HUDEP-2 (cell line): ENCODE results near the gene ADAM23.
"Not testable (repeated sequence)": the region's sequence is repeated elsewhere in the genome, so short reads cannot be mapped to it uniquely, and the experiment has no call there.

Experiments used
- DNase-seq, 76 experiments: peaks; one replicate each; lab custom pipeline; 2025; ENCODE audit not compliant: unreplicated experiment in 76 of 76; lab: John Stamatoyannopoulos, UW

Gene ADAM23, protein sequence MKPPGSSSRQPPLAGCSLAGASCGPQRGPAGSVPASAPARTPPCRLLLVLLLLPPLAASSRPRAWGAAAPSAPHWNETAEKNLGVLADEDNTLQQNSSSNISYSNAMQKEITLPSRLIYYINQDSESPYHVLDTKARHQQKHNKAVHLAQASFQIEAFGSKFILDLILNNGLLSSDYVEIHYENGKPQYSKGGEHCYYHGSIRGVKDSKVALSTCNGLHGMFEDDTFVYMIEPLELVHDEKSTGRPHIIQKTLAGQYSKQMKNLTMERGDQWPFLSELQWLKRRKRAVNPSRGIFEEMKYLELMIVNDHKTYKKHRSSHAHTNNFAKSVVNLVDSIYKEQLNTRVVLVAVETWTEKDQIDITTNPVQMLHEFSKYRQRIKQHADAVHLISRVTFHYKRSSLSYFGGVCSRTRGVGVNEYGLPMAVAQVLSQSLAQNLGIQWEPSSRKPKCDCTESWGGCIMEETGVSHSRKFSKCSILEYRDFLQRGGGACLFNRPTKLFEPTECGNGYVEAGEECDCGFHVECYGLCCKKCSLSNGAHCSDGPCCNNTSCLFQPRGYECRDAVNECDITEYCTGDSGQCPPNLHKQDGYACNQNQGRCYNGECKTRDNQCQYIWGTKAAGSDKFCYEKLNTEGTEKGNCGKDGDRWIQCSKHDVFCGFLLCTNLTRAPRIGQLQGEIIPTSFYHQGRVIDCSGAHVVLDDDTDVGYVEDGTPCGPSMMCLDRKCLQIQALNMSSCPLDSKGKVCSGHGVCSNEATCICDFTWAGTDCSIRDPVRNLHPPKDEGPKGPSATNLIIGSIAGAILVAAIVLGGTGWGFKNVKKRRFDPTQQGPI

DNA sequence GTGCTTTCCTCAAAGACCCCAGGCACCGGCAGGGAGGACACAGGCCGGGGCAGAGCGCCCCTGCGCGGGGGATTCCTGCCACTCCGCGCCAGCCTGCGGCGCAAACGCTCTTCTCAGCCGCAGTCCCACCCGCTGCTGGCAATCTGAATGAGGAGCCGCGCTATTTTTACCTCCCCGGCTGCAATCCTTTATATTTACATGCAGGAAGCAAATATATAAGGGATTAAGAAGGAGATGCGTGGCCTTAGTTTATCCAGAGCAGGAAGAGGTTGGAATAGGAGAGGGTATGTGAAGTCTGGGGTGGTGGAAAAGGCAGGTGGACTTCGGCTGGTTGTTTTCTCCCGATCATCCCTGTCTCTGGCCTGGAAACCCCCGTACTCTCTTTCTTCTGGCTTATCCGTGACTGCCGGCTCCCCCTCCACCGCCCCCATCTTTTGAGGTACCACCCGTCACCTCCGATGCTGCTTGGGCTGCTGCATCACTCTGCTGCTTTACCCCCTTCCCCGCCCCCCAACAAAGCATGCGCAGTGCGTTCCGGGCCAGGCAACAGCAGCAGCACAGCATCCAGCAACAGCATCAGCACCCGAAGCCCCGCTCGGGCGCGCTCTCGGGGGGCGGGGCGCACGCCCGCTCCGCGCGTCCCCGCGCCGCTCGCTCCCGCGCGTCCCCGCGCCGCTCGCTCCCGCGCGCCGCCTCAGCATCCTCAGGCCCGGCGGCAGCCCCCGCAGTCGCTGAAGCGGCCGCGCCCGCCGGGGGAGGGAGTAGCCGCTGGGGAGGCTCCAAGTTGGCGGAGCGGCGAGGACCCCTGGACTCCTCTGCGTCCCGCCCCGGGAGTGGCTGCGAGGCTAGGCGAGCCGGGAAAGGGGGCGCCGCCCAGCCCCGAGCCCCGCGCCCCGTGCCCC is at the start of gene ADAM23:
ADAM23 (plus strand) TSS at position 700 of the 902 bp plus-strand sequence. CDS start 335 bp downstream, outside the sequence.
- peak in 2 of 76 experiments; percentile 1 to 3 for DNase-seq

DNA sequence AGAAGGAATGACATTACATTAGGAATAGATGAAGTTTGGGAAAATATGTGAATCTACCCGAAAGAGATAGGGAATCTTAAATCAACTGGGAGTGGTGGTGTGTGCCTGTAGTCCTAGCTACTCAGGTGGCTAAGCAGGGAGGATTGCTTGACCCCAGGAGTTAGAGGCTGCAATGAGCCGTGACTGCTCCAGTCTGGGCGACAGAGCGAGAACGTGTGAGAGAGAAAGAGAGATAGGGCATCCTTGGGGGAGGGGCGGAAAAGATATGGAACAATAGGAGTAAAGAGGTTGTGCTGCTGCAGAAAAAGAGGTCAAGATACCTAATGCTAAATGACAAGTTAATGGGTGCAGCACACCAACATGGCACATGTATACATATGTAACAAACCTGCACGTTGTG is 47.1 kb upstream of the ADAM23 start:
- DNase-seq = no peak

DNA sequence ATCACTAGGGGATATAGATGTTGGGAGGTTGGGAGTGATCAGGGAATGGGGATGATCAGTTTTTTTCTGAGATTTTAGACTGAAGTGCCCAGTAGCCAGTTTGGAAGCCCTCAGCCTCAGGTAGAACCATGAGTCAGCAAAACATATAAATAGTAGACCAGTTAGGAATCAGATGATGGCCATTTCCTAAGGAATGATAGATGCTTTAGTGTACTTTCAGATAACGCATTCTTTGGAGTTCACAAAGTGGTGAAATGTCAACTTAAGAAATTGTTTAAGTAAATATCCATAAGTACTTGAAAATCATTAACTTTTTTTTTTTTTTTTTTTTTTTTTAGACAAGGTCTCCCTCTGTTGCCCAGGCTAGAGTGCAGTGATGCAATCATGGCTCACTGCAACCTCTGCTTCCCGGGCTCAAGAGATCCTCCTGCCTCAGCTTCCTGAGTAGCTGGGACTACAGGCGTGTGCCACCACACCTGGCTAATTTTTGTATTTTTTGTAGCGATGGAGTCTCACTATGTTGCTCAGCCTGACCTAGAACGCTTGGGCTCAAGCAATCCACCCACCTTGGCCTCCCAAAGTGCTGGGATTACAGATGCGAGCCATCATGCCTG is 40.3 kb upstream of the ADAM23 start:
- not testable (repeated sequence) for DNase-seq

DNA sequence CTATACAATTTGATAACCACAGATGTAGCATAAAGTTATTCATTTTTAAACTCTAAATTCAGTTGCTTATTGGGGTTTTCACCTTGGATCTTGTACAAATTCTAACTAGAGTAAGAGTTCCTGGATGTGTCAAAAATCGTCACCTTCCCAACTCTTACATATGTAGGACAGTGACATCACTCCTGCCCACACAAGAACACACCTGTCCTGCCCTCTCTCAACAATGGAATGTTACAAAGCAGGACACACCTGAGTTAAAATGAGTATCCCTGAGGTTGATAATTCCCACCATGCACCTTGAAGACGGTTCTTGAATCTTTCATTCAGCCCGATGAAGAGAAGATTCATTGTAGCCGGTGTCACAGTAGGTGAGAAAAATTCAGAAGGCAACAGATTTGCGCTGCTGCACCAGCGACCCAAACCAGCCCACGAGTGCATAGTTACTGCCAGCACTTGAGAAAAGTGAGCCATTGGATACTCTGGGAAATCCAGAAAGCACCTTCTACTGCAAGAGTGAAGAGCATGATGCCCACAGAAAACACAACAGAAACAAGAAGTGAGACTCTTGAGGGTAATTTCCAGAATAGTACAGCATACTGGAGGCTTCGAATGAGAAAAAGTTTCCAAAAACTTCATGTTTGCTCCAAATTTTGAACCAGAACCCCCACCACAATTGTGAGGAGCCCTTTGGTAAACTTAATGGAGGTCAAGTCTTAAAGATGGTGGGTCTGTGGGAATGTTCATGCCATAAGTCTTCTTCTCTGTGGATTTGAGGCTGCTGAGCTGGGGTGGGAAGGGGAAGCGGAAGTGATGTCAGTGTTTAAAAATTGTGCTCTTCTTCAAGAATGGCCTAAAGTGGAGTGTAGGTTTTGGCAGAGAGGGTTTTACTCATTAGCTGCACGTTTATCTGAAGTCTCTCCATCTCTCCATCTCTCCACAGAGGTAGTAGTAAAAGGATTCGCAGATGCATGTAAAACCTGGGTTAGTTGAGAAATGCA is 34.7 kb upstream of the ADAM23 start:
- no peak for DNase-seq

DNA sequence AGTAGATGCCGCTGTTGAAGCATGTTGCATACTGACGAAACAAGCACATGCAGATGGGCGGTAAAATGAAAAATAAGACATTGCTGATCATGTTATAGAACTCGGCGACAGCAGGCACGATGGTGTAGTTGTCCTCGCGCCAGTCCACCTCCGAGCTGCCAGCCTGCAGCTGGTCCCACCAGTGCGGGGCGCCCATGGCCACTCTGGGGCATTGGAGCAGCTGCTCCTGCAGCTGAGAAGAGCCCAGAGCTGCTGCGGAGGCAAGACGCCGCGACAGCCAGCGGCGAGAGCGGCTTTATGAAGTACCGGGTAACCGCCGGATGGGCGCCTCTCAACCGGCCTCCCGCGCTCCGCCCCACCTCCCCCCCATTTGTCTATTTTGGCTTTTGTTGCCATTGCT is 32.6 kb upstream of the ADAM23 start:
- no peak for DNase-seq

DNA sequence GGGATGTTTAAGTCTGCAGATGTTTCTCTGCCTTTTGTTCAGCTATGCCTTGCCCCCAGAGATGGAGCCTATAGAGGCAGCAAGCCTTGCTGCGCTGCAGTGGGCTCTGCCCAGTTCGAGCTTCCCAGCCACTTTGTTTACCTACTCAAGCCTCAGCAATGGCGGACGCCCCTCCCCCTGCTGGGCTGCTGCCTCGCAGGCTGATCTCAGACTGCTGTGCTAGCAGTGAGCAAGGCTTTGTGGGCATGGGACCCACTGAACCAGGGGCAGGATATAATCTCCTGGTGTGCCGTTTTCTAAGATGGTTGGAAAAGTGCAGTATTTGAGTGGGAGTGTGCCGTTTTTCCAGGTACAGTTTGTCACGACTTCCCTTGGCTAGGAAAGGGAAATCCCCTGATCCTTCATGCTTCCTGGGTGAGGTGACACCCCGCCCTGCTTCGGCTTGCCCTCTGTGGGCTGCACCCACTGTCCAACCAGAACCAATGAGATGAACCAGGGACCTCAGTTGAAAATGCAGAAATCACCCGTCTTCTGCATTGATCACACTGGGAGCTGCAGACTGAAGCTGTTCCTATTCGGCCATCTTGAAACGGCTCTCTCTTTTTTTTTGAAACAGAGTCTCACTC is 27.6 kb upstream of the ADAM23 start:
- DNase-seq = no peak

DNA sequence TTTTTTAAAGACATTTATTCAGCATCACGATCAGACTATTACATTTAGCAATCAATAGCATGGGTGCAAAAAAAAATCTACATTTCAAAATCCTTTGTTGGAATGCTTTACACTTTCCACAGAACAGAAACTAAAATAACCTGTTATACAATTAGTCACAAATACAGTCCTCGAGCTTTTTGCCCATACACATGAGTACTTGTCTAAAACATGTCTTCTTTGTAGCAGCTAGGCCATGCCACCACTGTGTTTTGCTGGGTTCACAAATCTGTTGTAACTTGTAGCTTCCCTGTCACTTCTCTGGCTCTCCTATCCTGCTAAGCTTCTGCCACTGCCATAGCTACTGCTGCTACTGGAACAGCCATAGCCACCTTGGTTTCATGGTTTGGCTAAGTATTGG is 24.4 kb upstream of the ADAM23 start:
- DNase-seq = no peak

DNA sequence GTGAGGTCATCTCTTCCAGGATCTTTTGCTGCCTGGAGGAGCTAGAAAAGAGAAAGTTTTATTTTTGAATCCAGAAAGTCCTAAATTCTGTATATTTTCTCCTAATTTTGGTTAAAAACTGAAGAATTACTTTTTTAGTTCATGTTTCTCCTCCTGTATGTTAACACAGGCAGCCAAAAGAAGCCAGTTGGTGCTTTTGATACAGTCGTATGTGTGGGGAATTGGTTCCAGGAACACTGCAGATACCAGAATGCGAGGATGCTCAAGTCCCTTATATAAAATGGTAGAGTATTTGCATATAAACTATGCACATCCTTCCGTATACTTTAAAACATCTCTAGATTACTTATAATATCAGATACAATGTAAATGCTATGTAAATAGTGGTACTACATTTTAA is 22.6 kb upstream of the ADAM23 start:
- DNase-seq = no peak

DNA sequence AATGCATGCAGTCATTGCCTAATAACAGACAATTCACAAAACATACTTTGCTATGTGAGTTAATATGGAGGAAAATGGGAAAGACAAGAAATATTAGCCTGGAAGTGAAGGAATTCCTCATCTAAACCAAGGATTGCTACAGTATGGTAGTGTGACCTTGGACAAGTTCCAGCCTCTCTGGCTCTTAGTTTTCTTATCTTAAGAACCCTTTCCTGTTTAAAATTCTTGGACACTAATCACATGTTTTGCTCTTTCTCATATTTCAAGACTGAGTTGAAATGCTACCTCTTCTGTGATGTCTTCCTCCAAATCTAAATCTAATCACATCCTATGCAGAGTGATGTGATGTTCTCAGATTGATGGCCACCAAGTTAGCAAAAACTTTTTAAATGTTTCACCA is 20.8 kb upstream of the ADAM23 start:
- DNase-seq = no peak

DNA sequence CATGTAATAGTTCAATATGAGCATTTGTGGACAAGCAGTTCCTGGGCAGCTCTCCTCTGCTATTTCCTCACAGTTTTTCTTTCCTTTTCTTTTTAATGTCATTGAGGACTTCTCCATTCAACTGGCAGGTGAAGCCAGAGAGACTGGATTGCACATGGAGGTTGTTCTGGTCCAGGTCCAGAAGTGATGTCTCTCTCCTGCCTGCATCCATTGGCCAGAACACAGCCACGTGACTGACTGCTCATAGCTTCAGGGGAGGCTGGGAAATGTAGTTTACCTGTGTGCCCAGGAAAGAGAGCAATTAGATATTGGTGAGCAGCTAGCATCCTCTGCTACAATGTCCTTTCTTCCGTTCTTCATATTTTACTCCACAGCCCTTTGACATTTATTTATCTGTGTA is 20.2 kb upstream of the ADAM23 start:
- DNase-seq = peak in 1 of 76 experiments; percentile 13

DNA sequence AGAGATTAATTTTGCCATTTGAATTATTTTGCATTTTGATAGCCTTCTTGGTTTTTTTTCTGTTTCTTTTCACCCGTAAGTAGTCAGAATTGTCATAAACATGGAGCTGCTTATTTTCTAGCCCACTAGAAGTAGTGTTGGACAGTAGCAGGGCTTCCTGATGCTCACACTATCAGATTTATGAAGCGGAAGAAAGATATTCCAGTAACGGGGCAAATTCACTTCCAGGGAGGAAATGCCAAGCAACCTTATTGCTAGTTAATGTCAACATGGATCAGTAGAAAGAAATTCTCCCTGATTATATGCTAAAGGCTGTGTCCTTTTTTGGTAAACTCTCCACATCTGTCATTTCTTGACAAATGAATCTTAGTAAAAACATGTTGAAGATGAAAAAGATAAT is 19.2 kb upstream of the ADAM23 start:
- no peak for DNase-seq

DNA sequence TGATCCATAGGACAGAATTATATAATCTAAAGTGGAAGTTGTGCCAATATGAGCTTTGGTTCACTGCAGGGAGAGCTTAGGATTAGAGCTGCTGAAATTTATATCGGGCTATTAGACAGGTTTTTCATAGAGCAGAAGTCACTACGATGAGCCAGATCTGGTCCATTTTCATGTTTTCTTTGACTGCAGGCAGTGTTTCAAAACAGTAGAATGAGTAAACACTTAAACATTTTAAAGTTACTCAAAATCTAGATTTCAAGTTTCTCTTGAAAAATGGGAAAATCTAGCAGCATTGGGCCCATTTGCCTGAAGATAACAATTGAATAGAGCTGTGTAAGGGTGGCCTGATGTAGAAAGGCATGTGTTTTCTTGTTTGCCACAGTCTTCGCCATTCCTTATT is 14.5 kb upstream of the ADAM23 start:
- DNase-seq = no peak

DNA sequence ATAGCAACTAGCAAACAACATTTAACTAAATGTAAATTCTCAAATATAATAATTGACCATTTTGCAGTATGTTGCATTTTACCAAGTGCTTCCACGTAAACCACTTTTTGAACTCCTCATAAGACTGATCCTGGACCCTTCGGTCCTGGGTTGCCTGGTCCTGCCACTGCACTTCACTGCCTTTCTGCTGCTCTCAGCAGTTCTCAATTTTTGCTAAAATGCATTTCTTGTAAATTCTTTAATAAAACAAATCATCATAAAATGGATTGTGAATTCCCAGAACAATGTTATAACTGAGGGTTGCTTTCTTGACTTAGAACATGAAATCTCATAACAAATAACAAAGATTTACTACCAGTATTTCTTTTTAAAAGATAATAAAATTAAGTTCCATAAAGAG is 12.9 kb upstream of the ADAM23 start:
- DNase-seq = no peak

DNA sequence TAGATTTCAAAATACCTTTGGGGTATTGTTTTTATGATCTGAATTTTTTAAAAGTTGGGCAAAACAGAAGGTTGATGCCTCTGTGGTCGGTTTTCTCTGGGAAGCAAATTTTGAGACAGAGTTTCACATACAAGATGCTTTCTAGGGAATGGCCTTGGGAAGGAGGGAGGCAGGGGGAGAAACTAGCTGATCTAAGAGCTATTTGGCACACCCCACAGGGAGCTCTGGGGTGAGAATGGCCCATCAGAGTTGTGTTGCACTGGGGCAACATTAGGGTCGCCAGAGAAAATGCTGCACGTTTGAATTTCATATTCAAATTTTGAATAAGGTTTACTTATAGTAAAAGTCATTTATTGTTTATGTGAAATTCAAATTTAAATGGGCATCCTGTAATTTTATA is 11.9 kb upstream of the ADAM23 start:
- no peak for DNase-seq

DNA sequence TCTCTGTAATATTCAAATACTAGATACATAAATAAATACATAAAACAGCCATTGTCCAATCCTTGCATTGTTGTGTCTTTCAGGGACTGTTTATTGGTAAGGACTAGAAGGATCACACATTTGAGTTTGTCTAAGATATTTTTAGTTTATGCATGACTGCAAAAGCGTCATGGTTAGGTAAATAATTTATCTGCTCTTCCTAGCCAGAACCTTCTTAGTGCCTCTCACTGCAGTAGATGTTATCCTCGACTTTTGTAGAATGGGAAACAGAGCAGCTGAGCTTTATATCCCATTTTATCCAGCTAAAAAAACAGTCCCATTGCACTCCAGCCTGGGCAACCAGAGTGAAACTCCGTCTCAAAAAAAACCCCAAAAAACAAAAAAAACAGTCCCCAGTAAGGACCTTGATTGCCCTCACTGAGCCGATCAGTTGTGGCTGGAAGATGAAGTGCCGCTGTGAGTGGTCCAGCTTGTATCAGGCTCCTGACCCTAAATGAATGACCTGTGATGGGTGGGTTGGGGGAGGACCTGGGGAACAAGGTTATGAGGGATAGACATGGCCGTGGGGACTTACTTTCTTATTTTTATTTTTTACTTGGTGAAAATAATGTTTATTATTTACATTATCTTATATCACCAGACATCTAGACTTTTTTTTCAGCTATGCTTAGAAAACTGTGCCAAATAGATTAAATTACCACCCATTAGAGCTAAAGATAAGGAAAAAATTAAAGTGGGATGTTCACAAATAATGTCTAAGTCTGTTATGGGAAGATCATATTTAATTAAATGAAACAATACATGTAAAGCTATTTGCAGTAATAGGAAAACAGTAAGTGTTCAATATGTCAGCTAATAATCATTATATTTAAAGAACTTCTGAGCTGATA is 10.9 kb upstream of the ADAM23 start:
- no peak for DNase-seq

DNA sequence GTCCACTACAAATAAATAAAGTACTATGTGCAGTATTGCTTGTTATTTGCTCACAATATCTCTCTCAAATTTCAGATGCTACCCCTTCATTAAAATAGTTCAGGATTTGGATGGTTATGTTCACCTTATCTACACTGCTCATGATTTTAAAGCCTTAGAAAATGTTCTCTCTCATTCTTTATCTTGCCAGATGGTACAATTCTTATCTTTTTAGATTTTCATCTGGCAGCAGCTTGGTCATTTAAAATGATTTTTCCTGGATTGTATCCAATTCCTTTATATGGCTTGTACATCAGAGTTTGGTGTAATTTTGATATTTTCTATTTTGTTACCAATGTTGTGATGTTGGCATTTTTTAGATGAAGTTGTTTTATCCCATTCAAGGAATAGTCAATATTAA is 10.1 kb upstream of the ADAM23 start:
- DNase-seq = no peak

DNA sequence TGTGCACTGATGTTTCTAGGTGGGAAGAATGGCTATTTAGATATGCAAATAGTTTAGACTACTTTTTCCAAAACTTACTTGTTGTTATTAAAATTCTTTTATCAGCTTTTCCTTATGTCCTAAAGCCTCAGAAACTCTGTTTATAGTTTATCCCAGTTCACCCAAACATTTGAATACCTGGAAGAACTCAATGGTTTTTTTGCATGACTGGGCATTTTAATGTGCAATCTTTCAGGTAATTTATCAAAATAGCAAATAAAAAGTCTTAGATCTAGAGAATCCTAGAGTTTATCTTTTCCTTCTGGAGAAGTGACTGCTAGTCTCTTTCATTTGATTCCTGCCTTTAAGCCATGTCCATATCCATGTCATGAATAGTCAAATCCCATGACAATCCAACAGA is 9.6 kb upstream of the ADAM23 start:
- no peak for DNase-seq

DNA sequence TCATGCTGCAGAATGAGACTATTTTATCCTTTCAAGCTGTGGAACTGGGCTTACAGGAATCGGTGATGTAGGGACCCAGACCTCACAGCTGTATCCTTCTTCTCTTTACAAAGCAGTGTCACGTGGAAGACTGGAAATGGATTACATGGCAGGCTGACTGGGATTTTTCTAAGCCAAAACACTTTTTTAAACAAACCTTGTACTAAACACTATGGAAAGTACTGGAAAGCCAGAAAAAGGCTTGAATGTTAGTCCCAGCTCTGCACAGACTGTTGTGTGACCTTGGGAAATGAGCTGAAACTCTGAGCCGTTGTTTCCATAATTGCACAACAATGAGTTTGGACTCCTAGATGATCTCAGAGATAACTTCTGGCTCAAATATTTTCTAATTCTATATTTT is 7.6 kb upstream of the ADAM23 start:
- DNase-seq = no peak
